Common myeloid progenitor, CD34-positive (primary cell): Measurements from ENCODE around the gene CLDN14.

Source experiments
- CTCF ChIA-PET: fragments of 350-600 bp; sonication (Branson Sonifier 250); formaldehyde crosslinking; loops from one replicate; lab custom pipeline; 2021; ENCODE audit warnings: antibody characterized with exemption; lab: Charles Lee
- POLR2A ChIA-PET: fragments of 350-600 bp; sonication (Branson Sonifier 250); formaldehyde crosslinking; loops from one replicate; lab custom pipeline; 2021; ENCODE audit warnings: antibody characterized with exemption; lab: Charles Lee
- DNase-seq, 3 donors: peaks; one replicate each; pipeline versions ENCODE4 v3.0.0 to v3.0.0-alpha.2; 2013
- H3K27ac ChIP-seq, 2 experiments: 1 replicate in 1 of 2; 2 replicates in 1 of 2; pipeline ENCODE4 v1.7.0; 2013; ENCODE audit warnings: inconsistent platforms in 2 of 2, low read length in 2 of 2, mild to moderate bottlenecking in 2 of 2, low read depth in 1 of 2, moderate library complexity in 1 of 2; ENCODE audit not compliant: severe bottlenecking in 2 of 2, insufficient read depth in 1 of 2, poor library complexity in 1 of 2
- H3K27me3 ChIP-seq, 5 experiments: replicated peaks in 2 of 5; 1 replicate in 3 of 5; 2 replicates in 2 of 5; pipeline versions ENCODE4 v1.6.1 to v1.7.0; 2013; ENCODE audit warnings: low read length in 4 of 5, mild to moderate bottlenecking in 2 of 5, moderate library complexity in 2 of 5, inconsistent platforms in 1 of 5; ENCODE audit not compliant: insufficient read depth in 5 of 5, control insufficient read depth in 4 of 5
- H3K36me3 ChIP-seq, 4 experiments: 1 replicate in 2 of 4; 2 replicates in 2 of 4; pipeline versions ENCODE4 v1.6.1 to v1.7.0; 2013; ENCODE audit warnings: low read length in 3 of 4, control low read depth in 1 of 4, mild to moderate bottlenecking in 1 of 4; ENCODE audit not compliant: control insufficient read depth in 4 of 4, insufficient read depth in 4 of 4
- H3K4me1 ChIP-seq, 4 experiments: 1 replicate in 3 of 4; 2 replicates in 1 of 4; pipeline versions ENCODE4 v1.6.1 to v1.7.1; 2013; ENCODE audit warnings: low read length in 3 of 4, mild to moderate bottlenecking in 3 of 4, control low read depth in 1 of 4, inconsistent platforms in 1 of 4, moderate library complexity in 1 of 4; ENCODE audit not compliant: control insufficient read depth in 4 of 4, insufficient read depth in 4 of 4; ENCODE audit errors: control extremely low read depth in 1 of 4
- H3K4me3 ChIP-seq, 7 experiments: 1 replicate in 4 of 7; 2 replicates in 3 of 7; pipeline versions ENCODE4 v1.5.1 to v1.7.0; 2013; ENCODE audit warnings: mild to moderate bottlenecking in 7 of 7, low read length in 6 of 7, moderate library complexity in 6 of 7, inconsistent platforms in 2 of 7, low read depth in 2 of 7, control low read depth in 1 of 7; ENCODE audit not compliant: insufficient read depth in 4 of 7, control insufficient read depth in 1 of 7; ENCODE audit errors: extremely low read depth in 1 of 7
- H3K9me3 ChIP-seq, 5 experiments: 1 replicate in 4 of 5; 2 replicates in 1 of 5; pipeline versions ENCODE4 v1.6.1 to v1.7.1; 2013; ENCODE audit warnings: low read length in 4 of 5, mild to moderate bottlenecking in 2 of 5, inconsistent platforms in 1 of 5, low read depth in 1 of 5, moderate library complexity in 1 of 5; ENCODE audit not compliant: control insufficient read depth in 4 of 5, insufficient read depth in 2 of 5; ENCODE audit errors: control extremely low read depth in 1 of 5
- WGBS: methylation state at CpG from one replicate; pipeline ENCODE4 v1.1.5; 2013; ENCODE audit not compliant: insufficient coverage; 5-methylcytosine and 5-hydroxymethylcytosine counted together

Gene CLDN14

GRCh38 chr21:36431252-36431651, 48.7 kb downstream of the CLDN14 start:
- peaks cover 0 to 2% (median 0%) of the 10 kb centered on the region in 5 experiments for H3K27me3 ChIP-seq
- H3K4me1 ChIP-seq: peaks cover 10 to 43% (median 35%) of the 10 kb centered on the region in 4 experiments
- H3K4me3 ChIP-seq: peak overlapping the region in 4 of 7 experiments; percentile 19 to 81 (median 48)
- WGBS: 17% methylated on average over 1 of the region's 4 CpGs
- no peak overlapping the region for H3K27ac ChIP-seq
- H3K9me3 ChIP-seq: no peaks in the 10 kb centered on the region
- POLR2A ChIA-PET: interaction anchor here (0.6 to 1.2 kb wide), 3 partner anchors 23 to 81 kb away, joined by 3 to 7 read pairs (median 5); no protein-coding TSS in a partner anchor
- CTCF ChIA-PET: interaction anchor here (1.2 to 1.6 kb wide), 3 partner anchors 10 to 36 kb away, joined by 3 to 6 read pairs (median 3); no protein-coding TSS in a partner anchor
- no peaks in the 10 kb centered on the region for H3K36me3 ChIP-seq
- peak in 2 of 3 donors; percentile 61 to 70 for DNase-seq

GRCh38 chr21:36430841-36431240, 49.1 kb downstream of the CLDN14 start:
- Histone ChIP-seq H3K27me3 (peaks cover 0 to 2% (median 0%) of the 10 kb centered on the region in 5 experiments), H3K9me3 (no peaks in the 10 kb centered on the region), H3K27ac (peak overlapping the region; percentile 48 to 81), H3K4me3 (peak overlapping the region in 6 of 7 experiments; percentile 42 to 81 (median 62)), H3K4me1 (peaks cover 10 to 43% (median 35%) of the 10 kb centered on the region in 4 experiments), H3K36me3 (no peaks in the 10 kb centered on the region)
- ChIA-PET POLR2A (interaction anchor here (1.0 to 1.2 kb wide), 2 partner anchors 23 to 81 kb away, joined by 3 to 7 read pairs; no protein-coding TSS in a partner anchor), CTCF (interaction anchor here (1.2 to 2.6 kb wide), 4 partner anchors 9 to 37 kb away, joined by 3 to 9 read pairs (median 4); no protein-coding TSS in a partner anchor)
- DNase-seq: peak in 1 of 3 donors; percentile 40
- 69% methylated on average over 4 of the region's 4 CpGs for WGBS

GRCh38 chr21:36429947-36430546, 49.9 kb downstream of the CLDN14 start:
- Histone ChIP-seq H3K9me3 (no peaks in the 10 kb centered on the region), H3K36me3 (no peaks in the 10 kb centered on the region), H3K4me3 (peak overlapping the region; percentile 6 to 81 (median 62)), H3K27ac (peak overlapping the region; percentile 64 to 81), H3K4me1 (peaks cover 10 to 43% (median 35%) of the 10 kb centered on the region in 4 experiments), H3K27me3 (peaks cover 0 to 2% (median 0%) of the 10 kb centered on the region in 5 experiments)
- peak; percentile 99 to 100 (median 100) for DNase-seq
- POLR2A ChIA-PET: interaction anchor here (0.5 to 1.8 kb wide), 8 partner anchors 9 to 1957 kb away, joined by 3 to 10 read pairs (median 4); no protein-coding TSS in a partner anchor
- WGBS: 1% methylated on average over 22 of the region's 22 CpGs
- CTCF ChIA-PET: interaction anchor here (0.6 to 2.6 kb wide), 9 partner anchors 8 to 1828 kb away, joined by 3 to 12 read pairs (median 3); no protein-coding TSS in a partner anchor

DNA sequence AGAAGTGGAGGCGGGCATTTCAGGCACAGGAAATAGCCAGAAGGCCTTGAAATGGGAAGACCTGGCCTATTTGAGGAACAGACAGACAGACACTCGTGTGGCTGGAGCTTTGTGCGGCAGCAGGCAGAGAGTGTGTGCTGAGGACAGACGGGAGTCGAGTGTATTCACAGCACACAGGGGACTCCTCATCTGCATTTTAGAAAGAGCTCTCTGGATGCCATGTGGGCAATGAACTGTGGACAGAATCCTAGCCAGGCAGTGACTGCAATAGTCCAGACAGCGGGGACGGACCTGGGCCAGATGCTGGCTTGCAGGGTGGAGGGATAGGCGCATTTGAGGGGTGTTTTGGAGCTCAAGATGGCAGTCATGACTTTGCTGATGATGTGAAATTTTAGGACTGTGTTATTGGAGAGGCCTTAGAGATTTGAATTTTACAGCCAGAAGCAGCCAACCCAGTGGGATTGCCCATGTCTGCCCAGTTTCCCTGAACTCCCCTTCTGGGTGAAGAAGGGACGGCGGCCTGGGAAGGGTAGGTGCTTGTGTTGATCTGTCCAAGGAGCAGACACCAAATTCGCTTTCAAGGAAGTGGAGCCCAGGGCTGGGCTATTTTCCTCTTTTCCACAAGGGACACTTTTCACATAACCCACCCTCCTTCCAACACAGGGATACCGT, 51.0 kb downstream of the CLDN14 start:
- no peaks in the 10 kb centered on the region for H3K27me3 ChIP-seq
- peak overlapping the region in 2 of 7 experiments; percentile 33 to 62 for H3K4me3 ChIP-seq
- CTCF ChIA-PET: interaction anchor here (1.1 to 2.6 kb wide), 5 partner anchors 9 to 83 kb away, joined by 3 to 12 read pairs (median 4); no protein-coding TSS in a partner anchor
- POLR2A ChIA-PET: interaction anchor here (0.8 to 1.8 kb wide), 4 partner anchors 9 to 83 kb away, joined by 3 to 10 read pairs (median 4); no protein-coding TSS in a partner anchor
- peak overlapping the region; percentile 64 to 81 for H3K27ac ChIP-seq
- peaks cover 10 to 44% (median 37%) of the 10 kb centered on the region in 4 experiments for H3K4me1 ChIP-seq
- 78% methylated on average over 11 of the region's 12 CpGs for WGBS
- no peaks in the 10 kb centered on the region for H3K9me3 ChIP-seq
- no peaks in the 10 kb centered on the region for H3K36me3 ChIP-seq
- peak in 2 of 3 donors; percentile 20 to 29 for DNase-seq

DNA sequence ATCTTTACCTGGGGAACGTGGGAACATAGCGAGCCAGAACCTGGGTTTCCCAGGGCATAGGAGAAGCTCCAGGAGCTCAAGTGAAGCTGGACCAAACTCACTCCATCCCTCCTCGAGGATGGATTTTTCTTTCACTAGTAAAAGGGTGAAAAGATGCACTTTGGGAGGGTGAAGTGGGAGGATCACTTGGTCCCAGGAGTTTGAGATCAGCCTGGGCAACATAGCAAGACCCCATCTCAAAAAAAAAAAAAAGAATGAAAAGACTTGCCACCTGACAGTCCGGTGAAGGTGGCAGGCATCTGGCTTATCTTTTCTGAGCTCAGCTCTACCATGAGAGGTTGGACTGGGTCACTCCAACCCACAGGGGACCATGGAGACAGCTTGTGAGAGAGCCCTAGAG, 52.4 kb downstream of the CLDN14 start:
- WGBS: 100% methylated on average over 2 of the region's 4 CpGs
- no peaks in the 10 kb centered on the region for H3K27me3 ChIP-seq
- CTCF ChIA-PET: interaction anchor here (1.1 kb wide), 1 partner anchor 10 kb away, joined by 3 read pairs; no protein-coding TSS in a partner anchor
- no peak overlapping the region for H3K27ac ChIP-seq
- no peaks in the 10 kb centered on the region for H3K9me3 ChIP-seq
- peaks cover 0 to 3% (median 0%) of the 10 kb centered on the region in 4 experiments for H3K36me3 ChIP-seq
- POLR2A ChIA-PET: no interaction called here
- peaks cover 10 to 46% (median 43%) of the 10 kb centered on the region in 4 experiments for H3K4me1 ChIP-seq
- no peak for DNase-seq
- no peak overlapping the region for H3K4me3 ChIP-seq

GRCh38 chr21:36425286-36425685, 54.6 kb downstream of the CLDN14 start:
- H3K4me3 ChIP-seq: no peak overlapping the region
- H3K9me3 ChIP-seq: no peaks in the 10 kb centered on the region
- POLR2A ChIA-PET: no interaction called here
- WGBS: 94% methylated on average over 9 of the region's 9 CpGs
- CTCF ChIA-PET: interaction anchor here (0.9 to 1.5 kb wide), 3 partner anchors 12 to 161 kb away, joined by 3 read pairs; no protein-coding TSS in a partner anchor
- peaks cover under 1 to 31% (median 28%) of the 10 kb centered on the region in 4 experiments for H3K4me1 ChIP-seq
- DNase-seq: no peak
- H3K36me3 ChIP-seq: peaks cover 0 to 8% (median 0%) of the 10 kb centered on the region in 4 experiments
- H3K27ac ChIP-seq: no peak overlapping the region
- no peaks in the 10 kb centered on the region for H3K27me3 ChIP-seq
